CD4-positive, alpha-beta T cell treated with Interleukin-6 for 4 hours (primary cell): ENCODE data around the gene LINC00305.

Experiments
- DNase-seq: peaks from one replicate; pipeline ENCODE4 v3.0.0-alpha.2; 2020; ENCODE audit warnings: mixed read lengths

LINC00305 gene

DNA sequence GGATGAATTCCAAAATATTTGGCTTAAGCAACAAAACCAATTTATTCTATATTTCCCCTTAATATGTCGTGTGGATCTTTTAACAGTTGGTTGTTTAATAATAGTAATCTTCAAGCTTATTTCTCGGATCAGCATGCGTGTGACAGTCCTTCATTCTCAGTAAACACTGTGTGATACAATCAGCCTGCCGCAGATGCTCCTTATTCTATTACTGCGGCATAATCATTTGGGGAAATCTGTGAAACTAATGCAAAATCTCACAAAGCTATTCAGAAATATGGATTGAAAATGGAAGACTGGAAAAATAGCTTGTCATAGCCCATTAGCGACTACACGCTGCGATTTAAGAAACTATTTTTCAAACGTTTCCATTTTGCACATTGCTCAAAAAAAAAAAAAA is 36.9 kb downstream of the LINC00305 start:
- no peak for DNase-seq

GRCh38 chr18:64110692-64111480 is 38.0 kb downstream of the LINC00305 start:
- DNase-seq = no peak

DNA sequence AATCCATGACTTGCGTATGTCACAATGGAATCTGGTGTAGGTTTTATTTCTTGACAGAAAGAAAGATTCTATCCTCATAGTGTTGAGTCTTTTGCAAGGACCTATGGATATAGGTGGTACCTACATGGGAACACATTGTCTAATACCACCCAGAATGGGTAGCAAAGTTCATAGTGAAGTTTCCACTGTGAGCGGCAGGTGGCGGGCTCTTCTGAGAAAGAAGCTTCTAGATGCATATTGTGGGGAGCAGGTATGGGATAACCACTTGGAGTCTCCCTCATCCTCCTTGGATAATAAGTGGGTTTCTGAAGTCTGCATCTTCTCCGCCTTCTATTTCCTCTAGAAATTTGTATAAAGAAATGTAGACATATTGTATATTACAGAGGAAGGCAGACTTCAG is 44.9 kb downstream of the LINC00305 start:
- DNase-seq = no peak

DNA sequence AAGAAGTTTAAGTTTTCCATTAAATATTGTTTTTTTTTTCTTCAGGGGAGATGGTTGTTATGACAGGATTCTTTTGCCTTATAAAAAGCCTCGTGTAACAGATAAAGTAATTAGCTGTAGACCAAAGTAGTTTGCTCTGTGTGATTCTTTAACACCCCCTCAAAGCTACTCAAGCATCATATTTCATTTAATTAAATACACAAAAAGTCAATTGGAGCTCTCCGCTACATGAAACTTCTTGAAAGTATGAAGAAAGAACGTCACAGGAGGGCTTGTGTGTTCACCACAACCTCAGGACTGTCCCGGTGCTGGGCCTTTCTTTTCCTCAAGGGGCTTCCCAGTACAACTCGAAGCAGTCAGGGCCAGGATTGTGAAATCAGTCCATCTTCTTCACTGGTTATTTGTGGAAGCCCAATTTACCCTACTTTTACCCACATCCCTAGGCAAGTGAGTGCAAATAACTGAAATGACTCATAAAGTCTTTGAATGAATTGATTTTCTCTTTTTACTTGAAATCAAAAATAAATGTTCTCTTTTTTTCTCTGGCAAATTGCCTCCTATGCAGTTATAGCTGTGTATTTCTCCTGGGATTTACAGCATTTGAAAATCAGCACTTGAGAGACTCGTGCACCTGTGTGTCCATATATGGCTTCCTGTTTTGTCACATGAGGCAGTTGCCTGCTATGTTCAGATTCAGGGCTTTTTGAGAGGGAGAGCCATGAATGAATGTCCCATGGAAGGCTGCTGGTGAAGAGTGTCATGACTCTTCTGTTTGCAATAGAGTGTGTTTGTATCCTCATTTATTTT is 48.6 kb downstream of the LINC00305 start:
- DNase-seq = no peak

- no peak for DNase-seq
Observed at GRCh38 chr18:64099244-64099643, 49.6 kb downstream of the LINC00305 start.

DNA sequence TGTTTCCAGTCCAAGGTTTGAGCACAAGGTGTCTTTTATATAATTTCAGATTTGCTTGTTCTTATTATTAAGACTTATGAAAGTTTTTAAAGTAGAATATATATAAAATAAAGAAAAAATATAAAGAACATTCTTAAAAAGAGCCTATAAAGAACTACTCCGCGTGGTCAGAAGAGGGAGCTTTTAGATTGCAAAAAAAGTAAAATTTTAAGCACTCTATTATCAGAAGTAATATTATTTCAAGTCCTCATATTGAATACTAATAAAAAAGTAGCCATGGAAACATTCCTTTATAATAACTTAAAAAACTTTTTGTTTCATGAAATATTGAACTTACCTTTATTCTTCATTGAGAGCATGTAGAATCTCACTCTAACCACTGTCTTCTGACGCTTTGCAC is 51.4 kb downstream of the LINC00305 start:
- no peak for DNase-seq

GRCh38 chr18:64095056-64095455 is 53.8 kb downstream of the LINC00305 start:
- DNase-seq = no peak

DNA sequence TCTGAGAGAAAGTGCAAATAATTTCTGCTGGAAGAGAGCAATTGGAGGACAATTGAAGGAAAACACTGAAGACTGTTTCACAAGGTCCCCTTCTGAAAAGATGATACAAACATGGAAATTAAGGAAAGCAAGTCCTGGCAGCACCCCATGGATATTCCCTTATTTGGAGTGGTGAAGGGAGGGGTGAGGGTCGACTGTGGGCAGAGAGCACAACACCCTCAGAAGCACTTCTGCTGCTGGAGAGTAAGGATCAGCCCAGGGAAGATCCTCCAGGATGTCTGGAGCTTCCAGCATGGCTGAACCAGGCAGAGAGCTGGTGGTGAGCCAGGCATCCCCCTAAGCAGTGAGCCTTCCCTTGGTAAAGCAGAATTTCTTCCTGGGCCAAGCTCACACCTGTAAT is 54.7 kb downstream of the LINC00305 start:
- DNase-seq = no peak

GRCh38 chr18:64091526-64091925 is 57.4 kb downstream of the LINC00305 start:
- DNase-seq = no peak

DNA sequence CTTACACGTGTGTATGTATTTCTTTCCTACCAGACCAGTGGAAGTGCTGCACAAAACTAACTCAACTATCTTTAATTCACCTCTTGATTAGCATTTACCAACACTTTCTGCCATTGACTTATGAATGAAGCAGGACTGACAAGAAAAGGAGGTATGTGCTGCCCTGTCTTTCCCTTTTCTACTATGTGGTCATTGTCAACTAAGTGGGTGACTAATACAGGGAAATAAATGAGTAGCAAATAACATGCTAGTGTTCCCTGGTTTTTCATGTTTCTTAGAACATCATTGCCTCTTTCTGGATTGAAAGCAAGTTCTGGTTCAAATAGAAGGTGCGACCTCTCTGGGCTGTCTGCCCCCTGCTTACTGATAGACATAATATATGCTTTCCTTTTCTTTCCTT is 58.0 kb downstream of the LINC00305 start:
- DNase-seq = no peak

DNA sequence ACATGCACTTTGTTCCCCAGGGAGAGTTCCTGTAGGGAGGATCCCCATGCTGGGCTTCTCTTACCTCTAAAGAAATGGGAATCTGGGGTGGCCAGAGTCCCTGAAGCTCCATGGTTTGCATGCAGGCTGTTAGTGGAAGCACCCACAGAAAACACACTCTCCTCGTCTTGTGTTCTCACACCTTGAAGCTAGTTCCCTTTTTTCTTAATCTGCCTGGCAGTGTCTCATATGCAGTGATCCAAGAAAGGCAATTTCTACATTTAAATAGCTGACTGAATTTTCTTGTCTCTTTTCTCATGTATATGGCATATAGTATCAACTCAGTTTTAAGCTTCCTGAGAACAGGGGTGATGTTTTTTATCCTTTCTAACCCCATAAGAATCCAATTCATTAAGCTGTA is 65.0 kb downstream of the LINC00305 start:
- no peak for DNase-seq

DNA sequence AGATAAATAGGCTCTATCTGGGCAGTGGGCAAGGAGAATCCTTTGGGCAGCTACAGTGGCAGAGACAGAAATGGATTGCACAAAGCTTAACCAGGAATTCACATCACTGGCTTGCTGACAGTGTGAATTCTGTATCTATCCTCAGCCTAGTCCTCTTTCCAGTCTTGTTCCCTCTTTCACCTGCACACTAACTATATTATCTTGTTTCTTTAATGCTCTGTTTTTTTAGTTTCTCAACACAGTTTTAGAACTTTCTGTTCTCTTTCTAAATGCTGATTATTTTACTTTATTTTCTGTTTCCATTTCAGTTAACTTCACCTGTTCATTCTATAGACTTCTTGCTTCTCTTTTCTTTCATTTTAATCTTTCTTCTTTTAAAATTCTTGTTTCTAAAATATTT is 66.4 kb downstream of the LINC00305 start:
- no peak for DNase-seq

DNA sequence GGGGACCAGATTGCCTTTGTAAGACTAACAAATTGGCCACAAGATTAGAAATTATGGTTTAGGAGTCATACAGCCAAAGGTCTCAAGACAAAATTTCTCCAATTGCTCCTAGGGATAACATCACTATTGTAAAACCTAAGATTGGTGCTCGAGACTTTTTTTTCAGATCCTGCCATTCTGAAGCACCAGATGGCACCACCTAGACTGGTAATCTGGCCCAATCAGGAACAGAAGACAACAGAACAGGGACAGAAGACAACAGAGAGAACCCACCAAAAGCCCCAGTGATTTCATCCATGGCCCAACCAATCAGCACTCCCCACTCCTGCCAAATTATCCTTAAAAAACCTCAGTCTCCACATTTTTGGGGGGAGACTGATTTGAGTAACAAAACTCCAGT is 66.8 kb downstream of the LINC00305 start:
- DNase-seq = no peak

- DNase-seq = no peak
Observed at GRCh38 chr18:64073971-64074370, 74.9 kb downstream of the LINC00305 start.

- DNase-seq = no peak
Observed at GRCh38 chr18:64055019-64055418, 93.9 kb downstream of the LINC00305 start.

GRCh38 chr18:64053246-64053645 is 95.6 kb downstream of the LINC00305 start:
- no peak for DNase-seq

GRCh38 chr18:64052772-64053171 is 96.1 kb downstream of the LINC00305 start:
- no peak for DNase-seq

DNA sequence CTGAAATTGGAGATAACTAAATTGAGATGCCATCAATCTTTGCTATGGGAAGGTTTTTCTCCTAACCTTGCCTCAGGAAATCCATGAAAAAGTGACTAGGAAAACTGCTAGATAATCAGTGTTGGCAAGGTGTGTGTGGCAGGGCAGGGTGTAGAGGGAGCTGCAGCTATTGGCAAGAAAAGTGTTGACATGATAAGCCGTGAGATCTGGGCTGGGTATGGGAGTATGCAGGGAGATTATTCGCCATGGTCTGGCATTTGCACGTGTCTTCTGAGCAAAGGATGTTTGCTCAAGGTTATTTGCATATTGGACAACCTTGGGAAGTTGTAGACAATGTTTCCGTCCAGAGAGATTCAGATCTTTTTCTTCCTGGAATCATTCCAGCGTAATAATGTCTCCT is 104.3 kb downstream of the LINC00305 start:
- no peak for DNase-seq

- no peak for DNase-seq
Observed at GRCh38 chr18:64042728-64043358, 106.0 kb downstream of the LINC00305 start.

GRCh38 chr18:64037812-64038414 is 111.0 kb downstream of the LINC00305 start:
- DNase-seq = no peak

DNA sequence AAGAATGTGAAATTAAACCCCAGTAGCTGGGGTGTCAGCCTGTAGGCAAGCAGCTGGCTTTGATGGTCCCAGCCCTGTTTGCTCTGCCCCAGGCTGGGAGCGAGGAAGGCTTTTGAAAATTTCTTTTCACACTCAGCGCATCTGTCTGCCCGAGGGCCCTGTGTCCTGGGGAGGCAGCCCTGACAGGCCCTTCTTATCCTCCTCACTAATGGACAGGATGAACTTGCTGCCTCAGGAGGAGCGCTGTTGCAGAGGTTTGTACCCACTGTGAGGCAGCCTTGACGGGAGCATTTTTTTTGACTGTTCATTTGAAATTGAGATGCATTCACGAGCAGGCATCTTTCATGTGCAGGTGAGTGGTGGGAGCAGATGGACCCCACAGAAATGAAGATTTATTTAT is 116.6 kb downstream of the LINC00305 start:
- DNase-seq = no peak

GRCh38 chr18:64031411-64031810 is 117.5 kb downstream of the LINC00305 start:
- DNase-seq = no peak
